Eye (tissue), 1 donor: ENCODE measurements around the gene RPS25.
A peak's percentile ranks its signal among the peaks of the same experiment; 100 is the strongest.
"Not testable (repeated sequence)": the region's sequence is repeated elsewhere in the genome, so short reads cannot be mapped to it uniquely, and the experiment has no call there.

Experiments
- DNase-seq: peaks from one replicate; pipeline ENCODE4 v3.0.0-alpha.2; 2015

RPS25 gene

DNA sequence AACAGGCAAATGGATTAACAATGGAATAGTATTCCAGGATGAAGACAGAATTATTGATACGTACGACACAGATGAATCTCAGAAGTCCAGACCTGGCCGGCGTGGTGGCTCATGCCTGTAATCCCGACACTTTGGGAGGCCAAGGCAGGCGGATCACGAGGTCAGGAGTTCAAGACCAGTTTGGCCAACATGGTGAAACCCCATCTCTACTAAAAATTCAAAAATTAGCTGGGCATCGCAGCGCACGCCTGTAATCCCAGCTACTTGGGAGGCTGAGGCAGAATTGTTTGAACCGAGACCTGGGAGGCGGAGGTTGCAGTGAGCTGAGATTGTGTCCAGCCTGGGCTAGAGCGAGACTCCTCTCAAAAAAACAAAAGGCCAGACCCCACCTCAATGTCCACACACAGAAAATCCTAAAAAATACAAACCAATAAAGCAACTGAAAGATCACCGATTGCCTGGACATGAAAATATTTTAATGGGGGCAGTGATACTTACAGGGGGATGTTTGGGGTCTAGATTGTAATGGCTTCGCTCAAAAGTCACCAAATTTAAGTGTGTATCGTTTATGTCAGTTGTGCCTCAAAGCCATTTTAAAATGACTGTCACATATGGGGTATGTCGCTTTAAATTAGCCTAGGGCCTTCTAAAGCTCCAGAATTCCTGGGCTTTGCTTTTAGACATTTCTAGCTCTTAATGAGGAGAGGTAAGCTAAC, 3.8 kb downstream of the RPS25 start:
- DNase-seq: no peak

DNA sequence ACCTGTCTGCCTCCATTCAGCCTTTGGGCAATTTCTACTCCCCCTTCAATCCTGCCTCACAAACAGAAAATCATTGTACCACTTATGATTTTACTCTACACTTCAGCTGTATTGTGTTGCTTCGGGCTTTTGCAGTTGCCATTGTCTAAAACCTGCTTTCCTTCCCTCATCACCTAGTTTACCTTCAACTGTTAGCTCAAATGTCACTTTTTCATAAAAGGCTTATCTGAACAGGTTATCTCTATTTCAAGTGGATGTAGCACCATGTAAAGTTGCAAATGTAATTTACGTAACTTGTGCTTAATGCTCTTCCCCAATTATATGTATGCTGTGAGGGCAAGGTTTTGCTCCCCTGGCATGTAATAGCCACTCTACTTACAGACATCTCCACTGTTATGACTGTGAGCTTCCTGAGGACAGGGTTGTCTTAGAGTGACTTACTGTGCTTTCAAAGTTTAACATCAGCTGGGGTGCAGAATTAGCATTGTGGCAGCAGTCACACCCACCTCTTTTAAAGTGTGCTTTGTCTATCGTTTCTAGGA, 5.4 kb downstream of the RPS25 start:
- no peak for DNase-seq

DNA sequence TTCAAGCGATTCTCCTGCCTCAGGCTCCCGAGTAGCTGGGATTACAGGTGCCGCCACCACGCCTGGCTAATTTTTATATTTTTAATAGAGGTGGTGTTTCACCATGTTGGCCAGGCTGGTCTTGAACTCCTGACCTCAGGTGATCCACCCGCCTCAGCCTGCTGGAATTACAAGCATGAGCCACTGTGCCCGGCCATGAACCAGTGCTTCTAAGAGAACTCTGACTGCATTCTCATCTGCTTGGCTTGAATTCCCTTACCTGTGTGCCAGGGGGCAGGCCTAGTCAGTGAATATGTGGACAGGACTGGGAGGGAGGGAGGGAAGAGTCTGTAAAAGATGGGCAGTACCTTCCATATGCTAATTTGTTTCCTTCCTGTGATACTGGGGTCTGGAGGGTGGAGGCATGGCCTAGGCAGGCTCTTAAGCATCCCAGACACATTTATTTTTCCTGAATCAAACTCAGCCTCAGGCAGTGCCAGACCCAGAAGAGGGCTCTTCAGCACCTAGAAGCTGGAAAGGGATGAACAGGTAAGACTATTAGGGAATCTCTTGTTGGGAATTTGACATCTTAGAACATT, 6.6 kb downstream of the RPS25 start:
- DNase-seq: no peak

DNA sequence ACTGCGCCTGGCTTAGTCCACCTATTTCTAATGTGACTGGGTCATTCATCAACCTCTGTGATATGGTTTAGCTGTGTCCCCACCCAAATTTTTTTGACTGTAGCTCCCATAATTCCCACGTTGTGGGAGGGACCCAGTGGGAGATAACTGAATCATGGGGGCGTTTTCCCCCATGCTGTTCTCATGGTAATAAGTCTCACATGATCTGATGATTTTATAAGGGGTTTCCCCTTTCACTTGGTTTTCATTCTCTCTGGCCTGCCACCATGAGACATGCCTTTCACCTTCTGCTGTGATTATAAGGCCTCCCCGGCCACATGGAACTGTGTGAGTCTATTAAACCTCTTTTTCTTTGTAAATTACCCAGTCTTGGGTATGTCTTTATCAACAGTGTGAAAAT, 11.5 kb downstream of the RPS25 start:
- no peak for DNase-seq

DNA sequence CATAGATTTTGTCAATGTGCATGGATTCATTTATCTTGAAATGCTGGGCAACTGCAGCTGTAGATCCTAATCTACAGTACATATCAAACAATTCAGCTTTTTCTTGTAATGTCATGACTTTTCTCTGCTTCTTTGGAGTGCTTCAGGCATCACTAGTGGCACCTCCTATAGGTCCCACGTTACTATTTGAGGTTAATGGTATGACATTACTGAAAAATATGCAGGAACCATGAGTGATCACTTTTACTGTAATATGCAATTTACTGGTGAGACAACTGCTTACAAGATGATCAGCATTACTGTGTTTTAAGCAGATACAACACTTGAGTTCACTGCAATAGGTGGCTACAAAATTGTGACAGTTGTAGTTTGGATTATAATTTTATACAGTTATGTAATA, 17.2 kb downstream of the RPS25 start:
- DNase-seq: no peak

DNA sequence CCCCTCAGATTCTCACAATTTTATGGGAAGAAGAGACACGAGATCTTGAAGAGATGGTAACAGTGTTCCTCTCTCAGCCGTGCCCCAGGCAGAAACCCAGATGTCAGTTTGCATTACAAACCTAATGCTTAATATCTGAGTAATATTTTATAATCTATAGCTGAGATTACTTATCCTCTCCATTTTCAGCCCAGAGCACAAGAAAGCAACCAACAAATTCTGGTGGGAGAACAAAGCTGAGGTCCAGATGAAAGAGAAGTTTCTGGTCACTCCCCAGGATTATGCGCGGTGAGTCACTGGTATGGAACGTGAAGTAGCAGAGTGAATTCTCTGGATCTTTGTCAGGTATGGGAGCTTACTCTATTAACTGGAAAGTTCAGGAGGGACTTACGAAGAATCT, 19.3 kb downstream of the RPS25 start:
- no peak for DNase-seq

DNA sequence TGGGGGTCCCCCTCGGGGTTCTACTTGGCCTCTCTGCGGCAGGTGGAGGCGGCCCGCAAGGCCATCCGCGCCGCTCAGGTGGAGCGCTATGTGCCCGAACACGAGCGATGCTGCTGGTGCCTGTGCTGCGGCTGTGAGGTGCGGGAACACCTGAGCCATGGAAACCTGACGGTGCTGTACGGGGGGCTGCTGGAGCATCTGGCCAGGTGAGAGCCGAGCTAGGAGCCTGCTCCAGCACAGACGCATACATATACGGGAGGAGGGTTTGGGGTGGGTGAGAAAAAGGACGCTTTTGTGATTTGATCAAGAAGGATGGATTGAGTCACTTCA, 19.8 kb downstream of the RPS25 start:
- DNase-seq: no peak

DNA sequence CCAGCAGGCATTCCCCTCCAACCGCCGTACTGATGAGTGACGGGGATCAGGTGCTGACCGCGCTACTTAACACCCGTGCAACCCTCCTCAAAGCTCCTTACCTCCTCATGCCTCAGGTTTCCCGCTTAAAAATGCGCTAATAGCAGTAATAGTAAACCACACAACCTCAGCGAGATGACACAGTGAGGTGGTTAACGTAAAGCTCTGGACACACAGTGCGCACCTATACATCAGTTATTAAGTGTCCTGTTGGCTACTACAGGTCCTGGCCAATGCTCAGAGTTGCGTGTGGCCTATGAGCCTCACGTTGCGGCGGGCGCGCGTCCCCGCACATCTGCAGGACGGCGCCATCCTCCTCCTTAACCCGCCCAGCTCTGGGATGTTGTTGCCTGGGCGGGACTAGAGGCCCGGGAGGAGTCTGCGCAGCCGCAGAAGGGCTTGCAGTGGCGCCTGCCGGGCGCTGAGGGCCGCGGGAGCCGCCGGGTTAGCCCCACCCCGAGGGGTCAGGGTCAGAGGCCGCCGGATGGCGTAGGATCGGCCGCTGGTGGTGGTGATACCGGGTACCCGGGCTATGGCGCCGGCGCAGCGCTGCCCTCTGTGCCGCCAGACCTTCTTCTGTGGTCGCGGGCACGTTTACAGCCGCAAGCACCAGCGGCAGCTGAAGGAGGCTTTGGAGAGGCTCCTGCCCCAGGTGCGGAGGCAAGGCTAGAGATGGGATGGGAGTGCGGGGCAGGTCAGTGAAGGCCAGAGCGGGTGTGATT, 20.3 kb downstream of the RPS25 start, which contains the start of gene CENATAC:
CENATAC (plus strand) TSS at position 512 of the 761 bp plus-strand sequence; CDS start at position 572, 60 bp downstream.
- DNase-seq: peak; percentile 97

DNA sequence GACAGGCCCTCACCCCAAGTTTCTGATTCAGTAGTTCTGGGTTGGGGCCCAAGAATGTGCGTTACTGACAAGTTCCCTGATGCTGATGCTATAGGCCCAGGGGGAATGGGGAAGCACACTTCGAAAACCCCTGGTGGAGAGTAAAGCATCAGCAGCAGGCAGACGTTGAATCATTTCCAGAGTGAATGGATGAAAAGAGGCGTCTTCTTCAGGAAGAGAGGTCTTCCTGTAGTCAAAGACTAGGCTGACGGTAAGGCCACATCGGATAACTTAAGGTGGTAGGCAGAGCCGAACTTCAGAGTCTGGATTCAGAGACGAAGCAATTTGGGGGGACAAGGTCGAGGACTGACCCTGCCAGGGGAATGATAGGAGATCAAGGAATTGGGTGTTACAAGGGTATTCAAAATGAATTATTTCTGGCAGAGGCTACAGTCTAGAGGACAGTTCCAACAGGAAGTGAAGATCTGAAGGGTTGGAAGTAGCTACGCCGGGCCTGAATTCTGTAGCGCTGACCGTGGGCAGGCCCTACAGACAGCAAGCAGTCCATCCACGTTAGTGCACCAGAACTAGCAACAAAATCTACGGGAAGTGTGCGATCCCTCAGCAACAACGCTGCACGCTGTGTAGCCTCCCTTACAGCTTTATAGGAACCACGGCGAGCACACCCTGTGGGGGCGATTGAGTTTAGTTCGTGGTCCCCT, 21.1 kb downstream of the RPS25 start:
- DNase-seq: peak; percentile 28

DNA sequence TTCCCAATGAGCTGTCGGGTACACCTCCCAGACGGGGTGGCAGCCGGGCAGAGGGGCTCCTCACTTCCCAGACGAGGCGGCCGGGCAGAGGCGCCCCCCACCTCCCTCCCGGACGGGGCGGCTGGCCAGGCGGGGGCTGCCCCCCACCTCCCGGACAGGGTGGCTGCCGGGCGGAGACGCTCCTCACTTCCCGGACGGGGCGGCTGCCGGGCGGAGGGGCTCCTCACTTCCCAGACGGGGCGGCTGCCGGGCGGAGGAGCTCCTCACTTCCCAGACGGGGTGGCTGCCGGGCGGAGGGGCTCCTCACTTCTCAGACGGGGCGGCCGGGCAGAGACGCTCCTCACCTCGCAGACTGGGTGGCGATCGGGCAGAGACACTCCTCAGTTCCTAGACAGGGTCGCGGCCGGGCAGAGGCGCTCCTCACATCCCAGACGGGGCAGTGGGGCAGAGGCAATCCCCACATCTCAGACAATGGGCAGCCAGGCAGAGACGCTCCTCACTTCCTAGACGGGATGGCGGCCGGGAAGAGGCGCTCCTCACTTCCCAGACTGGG, 26.6 kb downstream of the RPS25 start:
- DNase-seq: not testable (repeated sequence)

DNA sequence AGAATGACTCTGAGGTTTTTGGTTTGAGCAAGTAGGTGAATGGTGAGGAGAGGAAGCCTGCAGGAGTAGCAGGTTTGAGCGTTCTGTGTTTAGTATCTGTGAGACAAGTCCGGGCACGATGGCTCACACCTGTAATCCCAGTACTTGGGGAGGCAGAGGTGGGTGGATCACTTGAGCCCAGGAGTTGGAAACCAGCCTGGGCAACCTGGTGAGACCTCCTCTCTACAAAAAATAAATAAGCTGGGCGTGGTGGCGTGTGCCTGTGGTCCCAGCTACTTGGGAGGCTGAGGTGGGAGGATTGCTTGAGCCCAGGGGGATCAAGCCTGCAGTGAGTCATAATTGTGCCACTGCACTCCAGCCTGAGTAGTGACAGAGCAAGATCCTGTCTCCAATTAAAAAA, 29.9 kb downstream of the RPS25 start:
- DNase-seq: no peak

DNA sequence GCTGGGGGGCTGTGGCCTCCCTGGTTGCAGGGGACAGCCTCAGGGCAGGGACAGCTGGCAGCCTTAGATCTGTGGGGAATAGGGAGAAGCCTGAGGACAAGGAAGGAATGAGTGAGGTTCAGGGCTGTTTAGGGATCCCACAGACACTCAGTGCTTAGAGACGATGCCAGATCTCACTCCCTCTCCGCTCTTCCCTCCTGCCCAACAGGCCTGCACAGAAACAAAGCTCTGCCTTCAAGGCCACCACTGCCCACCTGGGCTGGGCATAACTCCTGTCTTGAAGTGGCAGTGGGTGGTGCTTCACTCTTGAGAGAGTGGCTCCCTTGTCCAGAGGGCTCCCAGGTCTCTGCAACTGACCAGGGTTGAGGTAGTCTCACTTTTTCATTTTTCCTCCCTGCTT, 33.3 kb downstream of the RPS25 start:
- no peak for DNase-seq

DNA sequence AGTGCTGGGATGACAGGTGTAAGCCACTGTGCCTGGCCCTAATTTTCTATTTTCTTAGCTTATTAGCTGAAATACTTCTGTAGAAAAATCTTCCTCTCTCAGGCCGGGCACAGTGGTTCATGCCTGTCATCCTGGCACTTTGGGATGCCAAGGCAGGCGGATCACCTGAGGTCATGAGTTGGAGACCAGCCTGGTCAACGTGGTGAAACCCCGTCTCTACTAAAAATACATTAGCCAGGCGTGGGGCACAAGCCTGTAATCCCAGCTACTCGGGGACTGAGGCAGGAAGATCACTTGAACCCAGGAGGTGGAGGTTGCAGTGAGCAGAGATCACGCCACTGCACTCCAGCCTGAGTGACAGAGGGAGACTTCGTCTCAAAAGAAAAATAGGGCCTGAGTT, 33.8 kb downstream of the RPS25 start:
- not testable (repeated sequence) for DNase-seq

DNA sequence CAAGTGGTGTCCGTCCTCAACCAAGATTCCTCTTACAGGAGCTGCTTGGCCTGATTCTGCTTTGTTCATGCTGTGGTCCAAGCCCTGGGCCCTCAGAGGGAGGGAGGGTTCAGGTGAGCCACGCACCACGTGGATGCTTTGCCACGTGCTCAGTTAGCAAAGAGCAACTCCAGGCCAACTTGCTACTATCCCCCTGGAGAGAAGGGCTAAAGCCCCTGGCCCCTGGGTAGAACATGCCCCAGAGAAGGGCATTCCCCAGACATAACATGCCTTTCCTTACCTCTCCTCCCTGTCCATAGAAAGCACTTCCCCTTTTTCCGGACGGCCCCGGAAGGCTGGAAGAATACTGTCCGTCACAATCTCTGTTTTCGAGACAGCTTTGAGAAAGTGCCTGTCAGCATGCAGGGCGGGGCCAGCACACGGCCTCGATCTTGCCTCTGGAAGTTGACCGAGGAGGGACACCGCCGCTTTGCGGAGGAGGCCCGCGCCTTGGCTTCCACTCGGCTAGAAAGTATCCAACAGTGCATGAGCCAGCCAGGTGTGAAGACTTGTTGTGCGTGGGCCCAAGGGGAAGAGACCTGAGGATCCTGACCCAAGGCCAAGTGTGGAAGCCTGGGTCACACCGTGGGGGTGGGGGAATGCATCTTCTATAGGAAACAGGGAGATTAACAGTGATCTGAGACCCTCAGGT, 37.8 kb downstream of the RPS25 start:
- DNase-seq: peak; percentile 44

DNA sequence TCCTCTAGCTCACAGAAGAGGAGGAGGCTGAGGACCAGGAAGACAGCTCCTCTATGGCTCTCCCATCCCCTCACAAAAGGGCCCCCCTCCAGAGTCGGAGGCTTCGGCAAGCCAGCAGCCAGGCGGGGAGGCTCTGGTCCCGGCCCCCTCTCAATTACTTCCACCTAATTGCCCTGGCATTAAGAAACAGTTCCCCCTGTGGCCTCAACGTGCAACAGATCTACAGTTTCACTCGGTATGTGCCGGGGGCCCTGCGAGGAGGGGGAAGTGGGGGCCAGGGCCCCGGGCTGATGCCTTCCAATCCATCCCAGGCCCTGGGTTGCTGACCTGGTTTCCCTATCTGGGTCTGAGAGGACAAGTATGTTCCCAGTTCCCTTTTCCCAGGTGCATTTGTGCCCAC, 38.7 kb downstream of the RPS25 start:
- DNase-seq: peak; percentile 80

DNA sequence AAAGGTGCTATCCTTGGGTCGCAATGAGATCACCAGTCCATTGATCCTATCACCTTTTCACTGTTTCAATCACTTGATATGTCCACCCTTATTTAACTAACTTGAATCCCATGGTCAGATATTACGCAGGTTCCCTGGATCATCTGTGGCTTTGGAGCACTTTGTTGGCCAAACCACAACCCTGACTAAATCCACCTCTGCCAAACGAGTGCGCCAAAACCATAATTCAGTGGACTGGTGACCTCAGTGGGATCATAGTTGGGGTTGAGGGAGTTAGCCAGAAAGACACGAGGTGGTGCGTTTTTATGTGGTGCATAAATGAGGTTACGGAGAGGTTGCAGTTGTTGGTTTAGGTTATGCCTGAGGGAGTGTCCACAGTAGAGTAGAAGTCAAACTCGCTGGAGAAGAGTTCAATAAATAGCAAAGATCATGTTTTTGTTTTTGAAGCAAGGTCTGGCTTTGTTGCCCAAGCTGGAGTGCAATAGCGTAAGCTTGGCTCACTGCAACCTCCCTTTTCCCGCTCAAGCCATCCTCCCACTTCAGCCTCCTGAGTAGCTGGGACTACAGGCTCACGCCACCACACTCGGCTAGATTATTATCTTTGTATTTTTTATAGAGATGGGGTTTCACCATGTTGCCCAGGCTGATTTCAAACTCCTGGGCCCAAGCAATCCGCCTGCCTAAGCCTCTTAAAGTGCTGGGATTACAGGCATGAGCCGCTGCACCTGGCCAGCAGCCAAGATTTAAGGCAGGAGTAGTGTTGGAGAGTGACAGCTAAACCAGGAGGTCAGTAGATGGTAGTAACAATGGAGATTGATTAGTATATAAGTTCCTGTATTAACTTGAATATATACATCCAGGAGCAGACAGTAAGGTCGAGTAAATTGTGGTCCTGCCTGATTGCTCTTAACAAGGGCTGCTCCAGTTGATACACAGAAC, 42.1 kb downstream of the RPS25 start:
- peak; percentile 56 for DNase-seq

DNA sequence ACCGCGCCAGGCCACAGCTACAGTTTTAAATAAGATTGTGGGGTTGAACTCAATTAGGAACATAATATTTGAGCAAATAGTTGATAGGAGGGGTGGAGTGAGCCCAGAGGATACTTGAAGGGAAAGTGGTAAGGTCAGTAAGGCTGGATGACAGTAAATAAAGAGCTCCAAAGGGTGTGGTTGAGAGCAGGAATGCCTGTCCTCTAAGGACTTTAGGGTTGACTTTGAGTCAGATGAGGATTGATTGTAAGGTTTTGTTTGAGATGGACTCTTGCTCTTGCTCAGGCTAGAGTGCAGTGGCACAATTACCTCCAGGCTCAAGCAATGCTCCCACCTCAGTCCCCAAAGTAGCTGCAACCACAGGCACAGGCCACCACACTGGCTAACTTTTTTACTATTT, 44.2 kb downstream of the RPS25 start:
- no peak for DNase-seq

DNA sequence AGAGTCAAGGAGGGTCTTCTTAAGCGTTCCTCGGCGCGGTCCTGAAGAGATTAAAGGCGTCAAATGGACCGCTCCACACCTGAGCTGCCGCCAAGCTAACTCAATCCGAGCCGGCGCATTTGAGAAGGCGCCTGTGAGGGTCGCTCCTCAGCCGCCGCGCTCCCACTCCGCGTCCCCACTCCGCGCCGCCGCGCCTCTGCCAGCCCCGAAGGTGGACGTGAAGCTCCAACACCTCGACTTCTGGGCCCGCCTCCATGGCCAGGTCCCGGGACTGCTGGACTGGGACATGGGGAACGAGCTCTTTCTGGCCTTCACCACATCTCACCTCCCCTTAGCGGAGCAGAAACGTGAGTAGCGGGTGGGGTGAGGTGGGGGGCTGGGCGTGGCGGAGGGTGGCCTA, 46.5 kb downstream of the RPS25 start, which contains the start of gene FOXR1:
FOXR1 (plus strand) TSS at position 116 of the 400 bp plus-strand sequence; CDS start at position 287, 171 bp downstream.
- no peak for DNase-seq

DNA sequence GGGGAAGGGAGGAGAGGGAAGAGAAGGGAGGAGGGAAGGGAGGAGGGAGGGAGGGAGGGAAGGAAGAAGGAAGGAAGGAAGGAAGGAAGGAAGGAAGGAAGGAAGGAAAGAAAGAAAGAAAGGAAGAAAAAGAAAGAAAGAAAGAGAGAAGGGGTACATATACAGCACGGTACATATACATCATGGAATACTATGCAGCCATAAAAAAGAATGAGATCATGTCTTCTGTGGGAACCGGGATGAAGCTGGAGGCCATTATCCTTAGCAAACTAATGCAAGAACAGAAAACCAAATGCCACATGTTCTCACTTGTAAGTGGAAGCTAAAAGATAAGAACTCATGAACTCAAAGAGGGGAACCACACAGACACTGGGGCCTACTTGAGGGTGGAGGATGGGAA, 48.6 kb downstream of the RPS25 start:
- not testable (repeated sequence) for DNase-seq
